Putamen (tissue), 1 donor: ENCODE results near the gene RNASE4.
"Not testable (repeated sequence)": the region's sequence is repeated elsewhere in the genome, so short reads cannot be mapped to it uniquely, and the experiment has no call there.

Experiments
- DNase-seq: peaks from one replicate; pipeline ENCODE4 v3.0.0-alpha.2; 2016; ENCODE audit warnings: low spot score

RNASE4 gene

GRCh38 chr14:20683891-20684661 is at the start of gene RNASE4:
Gene RNASE4 (plus strand): TSS chr14:20684560. CDS start chr14:20699372, 14,812 bp downstream.
- peak; percentile 83 for DNase-seq

GRCh38 chr14:20641591-20641990 is 42.8 kb upstream of the RNASE4 start, which contains the start of gene OR6S1:
Gene OR6S1 (minus strand): TSS chr14:20641691. CDS start chr14:20641691, 0 bp downstream.
- no peak for DNase-seq

- DNase-seq: no peak
Observed at GRCh38 chr14:20642182-20642581, 42.2 kb upstream of the RNASE4 start.

GRCh38 chr14:20642755-20643154 is 41.6 kb upstream of the RNASE4 start:
- DNase-seq: not testable (repeated sequence)

GRCh38 chr14:20644520-20644919 is 39.8 kb upstream of the RNASE4 start:
- no peak for DNase-seq

- DNase-seq: no peak
Observed at GRCh38 chr14:20645481-20645880, 38.9 kb upstream of the RNASE4 start.

GRCh38 chr14:20652996-20653975 is 31.1 kb upstream of the RNASE4 start:
- no peak for DNase-seq

GRCh38 chr14:20655851-20656250 is 28.5 kb upstream of the RNASE4 start:
- no peak for DNase-seq

GRCh38 chr14:20656274-20656673 is 28.1 kb upstream of the RNASE4 start:
- no peak for DNase-seq

GRCh38 chr14:20657216-20658211 is 26.8 kb upstream of the RNASE4 start:
- DNase-seq: no peak

GRCh38 chr14:20658246-20658645 is 26.1 kb upstream of the RNASE4 start:
- no peak for DNase-seq

- no peak for DNase-seq
Observed at GRCh38 chr14:20659336-20659735, 25.0 kb upstream of the RNASE4 start.

GRCh38 chr14:20659813-20660395 is 24.5 kb upstream of the RNASE4 start:
- DNase-seq: no peak

GRCh38 chr14:20661197-20661596 is 23.2 kb upstream of the RNASE4 start:
- DNase-seq: no peak

GRCh38 chr14:20662968-20663732 is 21.2 kb upstream of the RNASE4 start:
- peak; percentile 46 for DNase-seq

GRCh38 chr14:20666400-20666961 is 17.9 kb upstream of the RNASE4 start:
- DNase-seq: not testable (repeated sequence)

- DNase-seq: no peak
Observed at GRCh38 chr14:20667957-20668356, 16.4 kb upstream of the RNASE4 start.

GRCh38 chr14:20668969-20669368 is 15.4 kb upstream of the RNASE4 start:
- no peak for DNase-seq

- DNase-seq: no peak
Observed at GRCh38 chr14:20671597-20672283, 12.6 kb upstream of the RNASE4 start.
